NCI-H2107 (cell line): ENCODE measurements around the gene UGP2.
A peak's percentile ranks its signal among the peaks of the same experiment; 100 is the strongest.

Experiments
- DNase-seq: peaks from one replicate; lab custom pipeline; 2025; lab: John Stamatoyannopoulos, UW

Gene UGP2

DNA sequence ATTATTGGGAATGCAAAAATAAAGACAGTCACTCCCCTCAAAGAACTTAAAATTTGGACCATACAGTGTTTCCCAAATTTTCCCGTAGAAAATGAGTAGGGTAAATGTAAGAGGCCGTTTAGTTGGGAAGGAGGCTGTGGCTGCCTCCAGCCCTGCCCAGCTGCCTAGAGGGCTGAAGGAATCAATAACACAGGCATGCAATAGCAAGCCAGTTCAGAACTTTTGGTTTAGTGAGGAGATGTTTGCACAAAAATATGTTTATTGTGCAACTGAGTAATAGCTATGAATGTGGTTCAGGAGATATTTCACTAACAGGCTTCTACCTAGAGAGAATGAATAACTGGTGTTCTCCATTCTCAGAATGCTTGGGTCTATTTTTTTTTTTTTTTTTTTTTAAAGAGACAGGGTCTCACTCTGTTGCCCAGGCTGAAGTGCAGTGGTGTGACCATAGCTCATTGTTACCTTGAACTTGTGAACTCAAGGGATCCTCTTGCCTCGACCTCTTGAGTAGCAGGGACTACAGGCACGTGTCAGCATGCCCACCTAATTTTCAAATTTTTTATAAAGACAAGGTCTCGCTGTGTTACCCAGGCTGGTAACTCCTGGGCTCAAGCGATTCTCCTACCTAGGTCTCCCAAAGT lies 23.6 kb downstream of the UGP2 start:
- DNase-seq: no peak

DNA sequence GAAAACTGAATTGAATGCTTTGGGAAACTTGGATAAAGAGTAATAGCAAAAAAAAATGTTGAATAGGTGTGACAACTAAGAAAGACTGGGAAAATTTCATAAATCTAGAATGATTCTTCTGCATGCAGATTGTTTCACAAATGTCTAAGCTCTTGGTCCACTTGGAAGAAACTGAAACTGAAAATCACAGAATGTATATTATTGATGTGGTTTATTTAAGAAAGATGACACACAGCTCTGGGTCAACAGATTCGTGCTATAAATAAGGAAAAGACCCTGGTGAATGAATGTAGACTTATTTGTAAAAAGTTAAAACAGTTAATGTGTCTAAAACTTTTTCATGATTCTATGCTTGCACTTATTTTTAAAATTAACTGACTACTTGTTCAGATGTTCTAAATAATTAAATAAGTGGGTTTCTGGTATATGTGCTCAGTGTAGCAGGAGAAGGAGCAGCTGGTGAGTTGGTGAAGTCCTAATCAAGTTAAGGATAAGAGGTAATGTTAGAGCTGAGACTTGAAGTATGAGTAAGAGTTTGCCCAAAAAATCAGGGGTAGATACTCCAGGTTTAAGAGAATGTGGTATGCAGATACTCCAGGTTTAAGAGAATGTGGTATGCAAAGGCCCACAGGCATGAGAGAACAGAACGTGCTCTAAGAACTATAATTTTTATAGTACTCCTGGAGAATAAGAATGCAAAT lies 24.5 kb downstream of the UGP2 start:
- no peak for DNase-seq

GRCh38 chr2:63870679-63871078 lies 29.0 kb downstream of the UGP2 start:
- DNase-seq: no peak

DNA sequence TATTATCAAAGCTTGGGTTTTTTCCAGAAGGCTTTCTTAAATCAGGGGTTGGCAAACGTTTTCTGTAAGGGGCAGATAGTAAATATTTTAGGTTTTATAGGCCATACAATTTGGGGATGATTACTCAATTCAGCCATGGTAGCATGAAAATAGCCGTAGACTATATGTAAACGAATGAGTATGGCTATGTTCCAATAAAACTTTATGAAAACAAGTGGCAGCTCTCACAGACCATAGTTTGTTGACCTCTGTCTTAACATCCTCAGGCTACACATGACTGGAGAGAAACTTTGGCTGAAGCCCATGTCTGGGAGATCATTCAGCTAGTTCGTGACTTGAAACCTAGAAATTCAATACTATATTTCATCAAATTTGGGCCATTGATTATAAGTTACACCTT lies 30.2 kb downstream of the UGP2 start:
- DNase-seq: no peak

DNA sequence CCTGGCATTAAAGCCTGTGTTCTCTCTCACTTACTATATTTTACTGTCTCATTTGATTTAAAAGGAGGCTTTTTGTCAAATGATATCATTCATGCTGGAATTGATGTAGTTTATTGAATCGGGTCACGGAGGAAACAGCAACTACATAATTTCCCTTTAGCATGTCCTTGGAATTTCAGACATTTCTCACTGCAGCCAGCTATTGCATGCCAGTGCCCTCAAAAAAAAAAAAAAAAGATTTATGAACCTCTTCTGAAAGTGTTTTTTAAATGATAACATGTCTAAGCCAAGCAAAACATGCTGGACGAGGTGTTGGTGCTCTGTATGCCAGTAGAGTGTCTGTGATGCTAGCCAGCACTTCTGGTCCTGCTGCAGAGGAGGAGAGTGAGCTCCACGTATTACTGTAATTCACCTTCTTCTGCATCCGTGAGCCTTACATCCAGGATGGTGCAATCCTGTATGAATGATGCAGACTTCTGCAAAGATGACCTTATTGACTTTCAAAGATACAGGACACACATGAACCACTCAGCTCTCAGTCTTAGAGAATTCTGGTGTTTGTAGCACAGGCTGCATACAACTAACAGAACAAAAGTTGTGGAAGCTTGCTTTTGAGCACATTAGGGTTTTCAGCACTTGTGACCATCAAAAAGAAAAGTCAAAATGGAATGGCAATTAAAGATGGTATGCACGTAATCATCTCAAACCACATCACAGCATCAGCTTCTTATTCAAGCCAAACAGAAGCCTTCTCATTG lies 31.1 kb downstream of the UGP2 start:
- no peak for DNase-seq

- no peak for DNase-seq
Observed at GRCh38 chr2:63874204-63875130, 32.8 kb downstream of the UGP2 start.

DNA sequence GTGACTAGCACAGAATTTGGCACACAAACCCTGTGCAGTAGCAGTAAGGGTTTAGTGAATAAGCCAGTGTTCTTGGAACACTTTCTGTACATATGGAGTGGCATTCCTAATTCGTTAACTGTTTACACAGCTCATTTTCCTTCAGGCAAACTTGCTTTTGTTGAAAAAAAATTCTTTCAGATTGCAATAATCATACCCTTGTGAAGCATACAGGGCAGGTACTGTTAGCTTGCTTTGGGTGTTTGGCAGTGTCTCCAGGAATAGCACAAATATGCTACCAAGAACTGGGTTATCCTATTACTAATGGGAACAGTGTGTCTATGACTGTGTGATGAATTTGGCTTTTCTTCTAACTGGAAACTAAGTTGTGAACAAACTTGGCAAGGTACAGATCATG lies 33.4 kb downstream of the UGP2 start:
- no peak for DNase-seq

- no peak for DNase-seq
Observed at GRCh38 chr2:63875559-63876245, 34.0 kb downstream of the UGP2 start.

DNA sequence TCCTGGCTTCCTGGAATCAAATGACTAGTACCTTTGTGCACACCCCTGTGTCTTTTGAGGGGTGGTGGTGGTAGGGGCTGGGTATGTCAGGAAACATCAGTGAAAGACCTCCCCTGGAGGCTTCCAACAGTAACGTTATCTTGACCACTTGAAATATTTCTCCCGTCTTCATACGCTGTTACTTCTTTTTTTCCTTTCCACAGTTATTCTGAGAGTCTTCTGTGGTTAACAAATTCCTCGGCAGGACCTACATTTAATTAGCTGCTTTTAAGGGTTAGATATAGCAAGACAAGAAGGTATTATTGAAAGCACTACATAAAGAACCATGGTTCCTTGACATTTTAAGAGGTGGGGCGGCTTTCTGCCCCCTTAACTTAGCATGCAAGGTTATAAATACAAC lies 34.6 kb downstream of the UGP2 start:
- no peak for DNase-seq

GRCh38 chr2:63878486-63878885 lies 36.8 kb downstream of the UGP2 start:
- DNase-seq: no peak

DNA sequence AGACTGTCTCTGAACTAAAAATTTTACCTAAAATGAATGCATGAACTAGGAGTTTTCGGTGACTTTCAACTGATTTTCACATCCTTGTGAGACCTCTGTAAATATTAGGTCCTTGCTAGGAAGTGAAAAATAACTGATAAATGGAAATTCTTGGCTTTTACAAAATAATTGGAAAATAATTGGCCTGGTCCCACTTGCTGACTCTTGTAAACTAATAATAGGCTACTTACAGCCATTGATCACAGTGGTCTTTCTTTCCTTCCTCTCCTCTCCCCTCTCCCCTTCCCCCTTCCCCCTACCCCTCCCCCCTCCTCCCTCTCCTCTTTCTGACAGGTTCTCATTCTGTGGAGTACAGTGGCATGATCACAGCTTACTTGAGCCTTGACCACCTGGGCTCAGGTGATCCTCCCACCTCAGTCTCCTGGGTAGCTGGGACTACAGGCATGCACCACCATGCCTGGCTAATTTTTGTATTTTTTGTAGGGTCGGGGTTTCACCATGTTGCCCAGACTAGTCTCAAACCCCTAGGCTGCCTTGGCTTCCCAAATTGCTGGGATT lies 38.3 kb downstream of the UGP2 start:
- DNase-seq: no peak

GRCh38 chr2:63880625-63881024 lies 38.9 kb downstream of the UGP2 start:
- DNase-seq: no peak

DNA sequence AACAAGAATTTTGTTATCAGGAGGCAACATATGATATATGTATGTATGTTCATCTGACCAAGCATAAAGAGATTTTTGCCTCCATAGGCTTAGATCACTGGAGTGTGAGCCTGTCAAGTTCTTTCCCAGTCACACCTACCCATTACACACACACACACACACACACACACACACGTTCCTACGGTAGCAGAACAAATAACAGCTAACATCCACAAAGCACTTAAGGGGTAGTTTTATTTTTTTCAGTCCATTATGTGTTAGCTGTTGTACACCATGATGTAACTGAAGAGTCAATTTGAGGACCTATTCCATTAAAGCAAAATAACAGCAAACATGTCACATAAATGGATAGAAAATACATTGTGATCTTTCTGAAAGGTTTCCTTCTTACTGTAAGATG lies 39.5 kb downstream of the UGP2 start:
- DNase-seq: peak; percentile 38

DNA sequence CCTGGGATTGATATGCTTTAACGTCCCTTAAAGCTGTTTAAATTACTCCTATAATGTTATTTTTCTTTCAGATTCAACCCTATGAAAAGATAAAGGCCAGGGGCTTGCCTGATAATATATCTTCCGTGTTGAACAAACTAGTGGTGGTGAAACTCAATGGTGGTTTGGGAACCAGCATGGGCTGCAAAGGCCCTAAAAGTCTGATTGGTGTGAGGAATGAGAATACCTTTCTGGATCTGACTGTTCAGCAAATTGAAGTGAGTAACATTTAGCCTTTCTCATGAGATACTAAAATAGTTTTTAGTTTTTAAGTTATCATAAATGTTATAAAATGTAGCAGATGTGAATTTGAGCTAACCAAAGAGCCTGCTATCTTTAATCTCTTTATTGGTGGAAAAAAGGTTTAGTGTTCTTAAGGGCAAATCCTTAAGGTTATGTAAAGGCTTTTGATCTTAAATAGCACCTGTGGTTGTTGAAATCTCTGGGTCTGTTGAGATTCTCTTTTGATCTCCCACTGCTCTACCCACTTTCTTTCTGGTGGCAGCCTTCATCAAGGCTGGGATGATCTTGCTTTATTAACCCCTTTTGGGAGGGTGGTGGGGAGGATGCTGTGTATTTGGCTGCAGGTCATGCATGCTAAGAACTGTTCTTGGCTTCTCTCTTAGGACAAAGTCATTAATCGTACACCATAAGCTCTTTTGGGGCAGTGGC lies 40.9 kb downstream of the UGP2 start:
- DNase-seq: no peak

- DNase-seq: no peak
Observed at GRCh38 chr2:63886445-63886844, 44.7 kb downstream of the UGP2 start.

GRCh38 chr2:63888053-63888452 lies 46.4 kb downstream of the UGP2 start:
- no peak for DNase-seq

- peak; percentile 34 for DNase-seq
Observed at GRCh38 chr2:63888490-63889402, 47.0 kb downstream of the UGP2 start.

- DNase-seq: no peak
Observed at GRCh38 chr2:63890678-63891077, 49.0 kb downstream of the UGP2 start.

DNA sequence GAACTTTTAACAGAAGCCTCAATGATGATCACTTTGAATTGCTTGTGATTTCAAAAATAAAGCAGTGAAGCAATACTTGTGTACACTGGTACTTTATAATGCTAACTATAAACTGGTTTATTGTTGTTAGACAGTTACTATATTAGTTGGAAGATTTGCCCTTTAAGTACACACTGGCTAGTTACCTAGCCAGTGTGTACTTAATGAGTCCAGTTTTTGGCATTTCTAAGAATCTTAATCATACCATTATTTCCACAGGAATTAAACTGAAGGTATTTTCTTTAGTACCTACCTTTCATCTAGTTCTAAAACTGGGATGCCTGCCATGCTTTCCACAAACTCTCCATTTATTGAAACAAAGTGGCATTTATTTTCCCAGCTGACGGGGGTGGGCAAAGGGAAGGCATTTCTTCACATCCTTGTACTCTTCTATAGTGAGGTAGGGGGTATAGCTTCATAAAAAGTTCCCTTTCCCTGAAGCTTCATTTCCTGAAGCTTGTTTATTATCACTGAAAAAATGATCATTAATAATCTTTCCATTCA lies 49.9 kb downstream of the UGP2 start:
- DNase-seq: no peak
